ENCODE data around the gene GBP3.
"Not testable (repeated sequence)": the region's sequence is repeated elsewhere in the genome, so short reads cannot be mapped to it uniquely, and the experiment has no call there.

The GBP3 gene

GRCh38 chr1:88974616-88975172, 48.0 kb downstream of the GBP3 start:
- not testable (repeated sequence) for DNase-seq

DNA sequence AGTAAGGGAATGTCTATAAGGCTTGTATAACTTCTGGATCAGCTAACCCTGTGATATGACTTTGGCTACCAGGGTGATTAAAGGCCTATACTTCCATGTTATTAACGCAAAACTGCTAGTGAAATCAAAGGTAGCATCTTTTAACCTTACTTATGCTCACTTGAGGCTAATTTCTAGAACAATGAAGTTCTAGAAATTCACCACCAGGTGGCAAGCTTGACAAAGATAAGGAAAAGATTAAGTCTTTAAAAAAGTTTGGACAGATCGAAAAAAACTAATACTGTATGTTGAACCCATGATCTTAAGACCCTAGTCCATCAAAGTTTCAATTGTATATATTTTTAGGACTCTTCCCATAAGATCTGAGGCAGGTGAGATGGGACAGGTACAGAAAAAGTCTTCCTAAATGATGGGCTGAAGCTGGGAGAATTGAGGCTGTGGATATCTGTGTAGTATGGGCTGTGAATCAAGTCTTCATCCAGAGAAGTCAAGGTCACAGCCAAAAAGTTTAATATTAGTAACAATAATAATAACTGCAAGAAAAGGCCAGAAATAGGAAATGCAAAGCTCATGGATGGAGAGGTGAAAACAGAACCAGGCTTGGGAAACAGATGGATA, 49.0 kb downstream of the GBP3 start:
- DNase-seq: peak; percentile 41

- no peak for DNase-seq
These were observed 60.9 kb downstream of the GBP3 start for GRCh38 chr1:88961647-88962275.

GRCh38 chr1:88961081-88961480, 61.6 kb downstream of the GBP3 start:
- no peak for DNase-seq

Measured in fibroblast of upper back skin (primary cell).